Testis (tissue), 3 donors: ENCODE measurements around the gene TOLLIP. TPM values are rescaled to one million over a fixed set of nuclear protein-coding genes. Genes with fewer than 3 reads are reported as not detected.

Source experiments
- DNase-seq: peaks from one replicate; pipeline ENCODE4 v3.0.0-alpha.2; 2019
- H3K27ac ChIP-seq, 2 donors: fragments of 200-600 bp; sonication (generic); one replicate each; pipeline ENCODE4 v1.5.1; 2019
- H3K27me3 ChIP-seq: fragments of 200-600 bp; sonication (generic); one replicate; pipeline ENCODE4 v1.5.1; 2019
- H3K36me3 ChIP-seq: fragments of 200-600 bp; sonication (generic); one replicate; pipeline ENCODE4 v1.5.1; 2017; ENCODE audit warnings: low read depth; ENCODE audit errors: missing control alignments
- H3K4me1 ChIP-seq: fragments of 200-600 bp; sonication (generic); one replicate; pipeline ENCODE4 v1.5.1; 2019
- H3K4me3 ChIP-seq, 2 donors: fragments of 200-600 bp; sonication (generic); one replicate each; pipeline ENCODE4 v1.5.1; 2017 to 2019
- H3K9me3 ChIP-seq: fragments of 200-600 bp; sonication (generic); one replicate; pipeline ENCODE4 v1.5.1; 2017
- CTCF ChIP-seq, 3 experiments: fragments of 450-650 bp in 2 of 3; fragments of 200-600 bp in 1 of 3; sonication (generic) in 1 of 3; IDR thresholded peaks; one replicate each; pipeline ENCODE4 v1.5.1; 2016 to 2019; ENCODE audit warnings: antibody characterized with exemption in 3 of 3, mild to moderate bottlenecking in 2 of 3, moderate library complexity in 1 of 3
- POLR2A ChIP-seq: fragments of 450-650 bp; IDR thresholded peaks from one replicate; pipeline ENCODE4 v1.6.1; 2017; ENCODE audit warnings: antibody characterized with exemption, mild to moderate bottlenecking, moderate library complexity
- WGBS, 2 donors: methylation state at CpG; one replicate each; pipeline ENCODE4 v1.1.5; 2018; 5-methylcytosine and 5-hydroxymethylcytosine counted together
- intact Hi-C: fragments of 100-400 bp; cut with DNase I; formaldehyde crosslinking; loops from one replicate; pipeline ENCODE4 v1.15.1; 2023; ENCODE audit warnings: low total_unique reads
- polyA plus RNA-seq: library from polyadenylated mRNA; stranded (reverse); fragments of 350-450 nt; fragmentation: Illumina TruSeq; extraction: RNeasy Lipid Tissue Mini Kit (QIAGEN cat#74804); gene quantifications from one replicate; pipeline ENCODE4 v1.2.3, GENCODE V29; 2014; ENCODE audit warnings: low read depth, low replicate concordance; ENCODE audit not compliant: insufficient read depth
- total RNA-seq, 2 donors: library from RNA; depleted of rRNA; stranded (reverse); fragments of >200 nt; gene quantifications; one replicate each; pipeline ENCODE4 v1.2.3, GENCODE V29; 2016

Gene TOLLIP
- total and polyA plus RNA-seq, 3 donors from 2014 or later = 185 to 220 (median 197) TPM

GRCh38 chr11:1296287-1296686 is 13.1 kb downstream of the TOLLIP start:
- no peak overlapping the region for H3K27ac ChIP-seq
- H3K27me3 ChIP-seq = no peaks in the 10 kb centered on the region
- TF ChIP-seq CTCF (IDR thresholded peaks at IDR 0.05) (no peak), POLR2A (no peak)
- H3K36me3 ChIP-seq = no peaks in the 10 kb centered on the region
- H3K9me3 ChIP-seq = no peaks in the 10 kb centered on the region
- H3K4me1 ChIP-seq = peaks cover 18% of the 10 kb centered on the region
- 91 to 95% methylated on average over 9 of the region's 9 CpGs for WGBS, 2 donors
- intact Hi-C loops = no loop called here
- no peak overlapping the region for H3K4me3 ChIP-seq
- DNase-seq = no peak

GRCh38 chr11:1295591-1295990 is 13.8 kb downstream of the TOLLIP start:
- no peak for DNase-seq
- H3K4me1 ChIP-seq = peaks cover 13% of the 10 kb centered on the region
- no peak overlapping the region for H3K27ac ChIP-seq
- H3K27me3 ChIP-seq = no peaks in the 10 kb centered on the region
- intact Hi-C loops = no loop called here
- 94 to 99% methylated on average over 10 to 23 of the region's 23 CpGs for WGBS, 2 donors
- TF ChIP-seq CTCF (IDR thresholded peaks at IDR 0.05) = no peak
- TF ChIP-seq POLR2A = no peak
- no peaks in the 10 kb centered on the region for H3K9me3 ChIP-seq
- H3K36me3 ChIP-seq = no peaks in the 10 kb centered on the region
- H3K4me3 ChIP-seq = no peak overlapping the region

GRCh38 chr11:1295086-1295485 is 14.3 kb downstream of the TOLLIP start:
- Histone ChIP-seq H3K27ac (no peak overlapping the region), H3K4me1 (peaks cover 9% of the 10 kb centered on the region), H3K36me3 (no peaks in the 10 kb centered on the region), H3K27me3 (no peaks in the 10 kb centered on the region), H3K9me3 (no peaks in the 10 kb centered on the region), H3K4me3 (no peak overlapping the region)
- DNase-seq = no peak
- intact Hi-C loops = no loop called here
- TF ChIP-seq CTCF (IDR thresholded peaks at IDR 0.05) = no peak
- TF ChIP-seq POLR2A = no peak
- 86 to 93% methylated on average over 19 to 22 of the region's 22 CpGs for WGBS, 2 donors

DNA sequence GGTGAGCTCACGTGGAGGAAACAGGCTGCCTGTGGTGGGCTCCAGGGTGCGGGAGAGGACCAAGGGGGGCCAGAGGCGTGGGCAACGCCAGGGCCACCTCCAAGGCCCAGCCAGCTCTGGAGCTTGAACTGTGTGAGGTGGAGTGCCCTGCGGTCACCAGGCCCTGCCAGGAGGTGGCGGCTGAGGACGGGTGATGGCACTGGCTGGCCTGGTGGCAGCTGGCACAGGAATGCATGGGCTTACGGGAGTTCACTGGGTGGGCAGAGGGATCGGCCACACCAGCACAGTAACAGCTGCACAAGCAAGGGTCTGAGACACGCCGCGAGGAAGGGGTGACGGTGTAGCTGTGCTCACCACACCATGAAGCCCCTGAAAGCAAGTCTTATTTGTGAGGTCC is 15.8 kb downstream of the TOLLIP start:
- Histone ChIP-seq H3K27me3 (no peaks in the 10 kb centered on the region), H3K4me1 (peaks cover 3% of the 10 kb centered on the region), H3K27ac (no peak overlapping the region), H3K9me3 (no peaks in the 10 kb centered on the region), H3K36me3 (no peaks in the 10 kb centered on the region), H3K4me3 (no peak overlapping the region)
- TF ChIP-seq POLR2A = no peak
- TF ChIP-seq CTCF (IDR thresholded peaks at IDR 0.05) = peak in 2 of 3 experiments; percentile 25 to 47
- intact Hi-C loops = no loop called here
- peak; percentile 63 for DNase-seq
- WGBS, 2 donors = 72 to 90% methylated on average over 5 to 13 of the region's 13 CpGs
